GM20000 (cell line): Measurements from ENCODE around the gene SPOCK1.
"Not testable (repeated sequence)": the region's sequence is repeated elsewhere in the genome, so short reads cannot be mapped to it uniquely, and the experiment has no call there.

ENCODE experiments used
- DNase-seq: peaks from one replicate; pipeline ENCODE4 v3.0.0; 2012; ENCODE audit warnings: low spot score
- TF ChIP-seq, protein P1 (sequence below): IDR thresholded peaks from 2 replicates; pipeline ENCODE4 v1.5.1; 2012; ENCODE audit warnings: mild to moderate bottlenecking, control low read depth; ENCODE audit errors: extremely low read depth, missing control alignments

The SPOCK1 gene

DNA sequence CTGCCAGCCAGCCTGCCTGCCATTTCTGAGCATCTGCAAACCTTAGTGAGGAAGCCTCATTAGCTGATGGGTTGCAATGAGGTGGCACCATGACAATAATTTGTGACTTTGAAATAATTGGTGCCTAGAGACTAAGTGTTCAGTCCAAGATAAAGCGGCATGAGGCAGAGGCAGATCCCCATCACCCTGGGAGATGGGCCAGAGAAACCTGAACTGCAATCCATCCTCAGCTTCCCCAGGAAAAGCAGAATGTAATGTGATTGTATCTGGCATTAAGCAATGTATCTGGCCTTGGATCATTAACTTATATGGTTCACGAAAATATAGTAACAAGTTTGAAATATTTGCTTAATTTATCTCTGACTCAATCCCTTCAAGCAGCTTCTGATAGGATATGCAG is 101.0 kb downstream of the SPOCK1 start:
- TF ChIP-seq, protein P1, sequence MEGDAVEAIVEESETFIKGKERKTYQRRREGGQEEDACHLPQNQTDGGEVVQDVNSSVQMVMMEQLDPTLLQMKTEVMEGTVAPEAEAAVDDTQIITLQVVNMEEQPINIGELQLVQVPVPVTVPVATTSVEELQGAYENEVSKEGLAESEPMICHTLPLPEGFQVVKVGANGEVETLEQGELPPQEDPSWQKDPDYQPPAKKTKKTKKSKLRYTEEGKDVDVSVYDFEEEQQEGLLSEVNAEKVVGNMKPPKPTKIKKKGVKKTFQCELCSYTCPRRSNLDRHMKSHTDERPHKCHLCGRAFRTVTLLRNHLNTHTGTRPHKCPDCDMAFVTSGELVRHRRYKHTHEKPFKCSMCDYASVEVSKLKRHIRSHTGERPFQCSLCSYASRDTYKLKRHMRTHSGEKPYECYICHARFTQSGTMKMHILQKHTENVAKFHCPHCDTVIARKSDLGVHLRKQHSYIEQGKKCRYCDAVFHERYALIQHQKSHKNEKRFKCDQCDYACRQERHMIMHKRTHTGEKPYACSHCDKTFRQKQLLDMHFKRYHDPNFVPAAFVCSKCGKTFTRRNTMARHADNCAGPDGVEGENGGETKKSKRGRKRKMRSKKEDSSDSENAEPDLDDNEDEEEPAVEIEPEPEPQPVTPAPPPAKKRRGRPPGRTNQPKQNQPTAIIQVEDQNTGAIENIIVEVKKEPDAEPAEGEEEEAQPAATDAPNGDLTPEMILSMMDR, result no peak
- DNase-seq, result no peak

DNA sequence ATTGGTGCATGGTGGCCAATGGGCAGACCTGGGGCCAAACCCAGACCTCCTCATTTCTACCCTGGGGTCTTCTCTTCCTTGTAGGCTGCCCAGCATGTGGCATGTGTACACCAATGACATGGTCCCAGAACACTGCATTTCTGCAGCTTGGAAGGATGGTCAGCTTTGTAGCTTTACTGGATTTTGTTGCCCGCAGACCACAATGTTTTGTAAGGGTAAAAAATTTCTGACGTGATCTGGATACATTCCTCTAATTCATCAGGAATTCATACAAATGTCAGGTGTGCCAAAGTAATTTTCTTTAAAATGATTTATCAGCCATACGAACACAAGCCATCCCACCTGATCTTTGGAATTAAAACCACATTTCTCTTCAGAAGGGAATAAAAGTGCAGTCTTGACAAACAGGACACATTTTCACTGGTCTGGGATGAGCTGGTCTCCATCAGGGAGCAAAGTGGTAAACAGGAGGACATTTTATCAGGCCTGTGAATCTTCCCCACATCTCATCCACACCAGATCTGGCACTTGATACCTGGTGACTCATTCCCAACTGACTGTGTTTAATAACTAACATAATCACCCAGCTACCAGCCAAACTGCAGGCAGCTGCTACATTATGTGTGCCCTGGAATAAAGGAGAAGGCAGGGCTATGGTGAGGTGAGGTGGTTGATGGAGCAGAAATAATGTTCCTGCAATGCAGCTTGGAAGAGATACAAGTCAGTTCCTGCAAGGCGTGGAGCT is 103.9 kb downstream of the SPOCK1 start:
- no peak for DNase-seq
- TF ChIP-seq, protein P1, result no peak

DNA sequence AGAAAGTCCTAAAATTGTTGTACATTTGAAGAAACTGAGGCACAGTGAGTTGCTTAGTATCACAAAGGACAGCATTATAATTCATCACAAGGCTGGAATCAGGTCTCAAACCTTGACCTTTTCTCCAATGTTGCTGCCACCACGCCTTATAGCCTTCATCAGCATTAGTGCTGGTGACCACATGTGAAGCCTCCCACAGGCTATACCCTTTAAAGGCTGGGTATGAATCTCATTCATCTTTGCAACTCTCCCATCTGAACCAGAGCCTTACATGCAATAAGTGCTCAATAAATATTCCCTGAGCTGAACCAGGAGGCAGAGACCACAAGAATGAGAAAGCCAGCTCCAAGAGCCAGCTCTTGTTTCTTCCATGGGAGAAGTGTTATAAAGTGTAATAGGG is 104.7 kb downstream of the SPOCK1 start:
- TF ChIP-seq, protein P1, result no peak
- DNase-seq, result no peak

DNA sequence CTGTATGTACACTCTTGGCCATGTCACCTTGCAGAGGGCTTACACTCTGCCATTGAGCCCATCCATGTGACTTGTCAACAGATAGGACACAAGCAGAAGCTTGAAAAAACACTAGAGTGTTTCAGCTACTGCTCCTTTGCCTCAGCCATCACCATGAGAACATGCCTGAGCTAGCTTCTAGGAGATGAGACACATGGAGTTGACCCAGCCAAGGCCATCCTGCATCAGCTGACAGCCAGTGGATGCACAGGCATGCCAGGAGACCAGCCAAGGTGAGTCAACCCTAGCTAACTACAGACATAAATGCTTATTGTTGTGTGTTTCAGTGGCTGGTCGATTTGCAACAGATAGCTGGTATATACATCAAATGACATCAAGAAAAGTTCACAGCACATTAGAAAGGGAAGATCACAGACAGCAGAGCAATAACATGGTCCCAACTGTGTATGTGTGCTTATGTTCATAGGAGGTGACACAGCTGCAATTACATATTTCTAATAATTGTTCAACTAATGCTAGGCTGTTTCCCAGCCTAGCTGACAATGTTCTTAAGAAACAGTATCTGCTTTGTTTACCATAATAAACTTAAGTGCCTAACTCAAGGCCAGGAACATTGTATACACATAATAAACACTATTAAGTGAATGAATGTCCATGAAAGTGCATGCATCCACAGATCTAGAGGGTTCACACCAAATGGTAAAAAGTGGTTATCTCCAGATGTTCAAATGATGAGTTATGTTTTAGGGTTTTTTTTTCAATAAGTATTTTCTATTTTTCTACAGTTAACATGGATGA is 105.7 kb downstream of the SPOCK1 start:
- TF ChIP-seq, protein P1, result no peak
- no peak for DNase-seq

DNA sequence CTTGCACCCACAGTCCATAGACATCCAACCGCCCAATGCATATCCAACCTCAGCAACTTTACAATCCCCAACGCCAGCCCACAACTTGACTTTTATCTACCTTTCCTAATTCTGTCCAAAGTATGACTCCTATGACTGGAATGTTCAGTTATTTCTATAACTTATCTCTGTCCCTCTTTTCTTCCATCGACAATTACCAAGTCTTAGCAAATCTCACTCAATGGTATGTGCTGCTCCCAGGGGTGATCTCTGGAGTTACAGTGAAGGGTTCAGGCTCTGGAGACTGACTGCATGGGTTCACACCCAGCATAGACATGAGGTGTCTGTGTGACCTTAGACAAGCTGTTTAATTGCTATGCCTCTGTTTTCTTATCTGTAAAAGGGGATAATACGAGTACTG is 106.9 kb downstream of the SPOCK1 start:
- TF ChIP-seq, protein P1, result no peak
- DNase-seq, result no peak

DNA sequence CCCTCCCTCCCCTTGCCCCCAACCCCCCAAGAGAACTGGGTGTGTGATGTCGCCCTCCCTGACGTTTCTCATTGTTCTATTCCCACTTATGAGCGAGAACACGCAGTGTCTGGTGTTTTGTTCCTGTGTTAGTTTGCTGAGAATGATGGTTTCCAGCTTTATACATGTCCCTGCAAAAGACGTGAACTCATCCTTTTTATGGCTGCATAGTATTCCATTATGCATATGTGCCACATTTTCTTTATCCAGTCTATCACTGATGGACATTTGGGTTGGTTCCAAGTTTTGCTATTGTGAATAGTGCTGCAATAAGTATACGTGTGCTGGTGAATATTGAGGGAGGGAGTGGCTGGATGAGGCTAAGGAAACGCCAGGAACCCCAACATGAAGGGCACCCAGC is 108.1 kb downstream of the SPOCK1 start:
- DNase-seq, result not testable (repeated sequence)

DNA sequence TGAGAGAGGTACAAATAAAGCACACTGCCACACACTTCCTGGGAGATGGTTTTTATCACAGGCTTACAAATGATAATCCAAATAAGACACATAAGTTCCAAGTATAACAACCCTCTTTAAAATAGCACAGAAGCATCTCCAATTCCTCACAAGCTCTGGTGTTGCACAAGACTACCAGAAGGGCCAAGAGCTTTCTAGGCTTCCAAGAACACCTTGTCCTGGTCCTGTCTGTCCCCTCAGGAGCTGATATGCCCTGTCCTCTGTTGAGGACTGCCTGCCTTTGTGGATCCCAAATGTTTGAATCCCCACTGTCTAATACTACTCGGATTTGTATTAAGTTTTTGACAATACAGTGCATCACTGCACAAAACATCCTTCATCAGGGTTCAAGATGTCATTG is 110.1 kb downstream of the SPOCK1 start:
- DNase-seq, result no peak
- TF ChIP-seq, protein P1, result no peak
